KG1 (cell line): ENCODE measurements around the gene AP3B1.
"Not testable (repeated sequence)": the region's sequence is repeated elsewhere in the genome, so short reads cannot be mapped to it uniquely, and the experiment has no call there.

Source experiments
- DNase-seq: peaks from one replicate; lab custom pipeline; 2025; lab: John Stamatoyannopoulos, UW

The AP3B1 gene

DNA sequence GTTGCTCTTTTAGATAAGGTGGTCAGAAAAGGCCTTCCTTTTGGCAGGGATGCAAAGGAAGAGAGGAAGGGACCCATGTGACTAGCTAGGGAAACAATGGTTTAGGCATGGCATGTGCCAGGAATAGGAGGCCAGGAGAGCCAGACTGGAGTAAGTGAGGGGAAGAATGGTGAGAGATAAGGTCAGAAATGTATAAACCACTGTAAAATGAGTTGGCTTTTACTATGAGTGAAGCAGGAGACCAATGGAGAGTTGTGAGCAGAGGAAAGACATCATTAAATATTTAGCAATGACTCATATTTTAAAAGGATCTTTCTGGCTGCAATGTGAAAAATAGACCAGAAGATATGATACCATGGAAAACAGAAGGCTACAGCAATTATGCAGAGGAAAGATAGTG is 50.9 kb downstream of the AP3B1 start:
- DNase-seq, result no peak

DNA sequence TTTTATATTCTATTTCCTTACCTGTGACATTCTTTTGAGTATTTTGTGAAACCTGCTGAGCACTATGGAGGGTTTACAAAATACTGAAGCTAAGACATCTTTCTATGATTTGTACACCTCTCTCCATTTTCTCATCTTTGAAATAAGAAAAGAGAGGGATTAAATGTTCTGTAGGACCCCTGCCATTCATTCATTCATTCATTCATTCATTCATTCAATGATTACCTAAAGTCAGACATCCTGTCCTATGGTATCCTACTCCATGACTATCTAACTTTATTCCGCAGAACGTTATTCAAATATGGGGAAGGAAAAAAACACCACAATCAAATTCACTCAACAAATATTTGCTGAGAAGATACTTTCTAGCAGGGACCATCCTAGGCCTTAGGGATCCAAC is 51.4 kb downstream of the AP3B1 start:
- no peak for DNase-seq

DNA sequence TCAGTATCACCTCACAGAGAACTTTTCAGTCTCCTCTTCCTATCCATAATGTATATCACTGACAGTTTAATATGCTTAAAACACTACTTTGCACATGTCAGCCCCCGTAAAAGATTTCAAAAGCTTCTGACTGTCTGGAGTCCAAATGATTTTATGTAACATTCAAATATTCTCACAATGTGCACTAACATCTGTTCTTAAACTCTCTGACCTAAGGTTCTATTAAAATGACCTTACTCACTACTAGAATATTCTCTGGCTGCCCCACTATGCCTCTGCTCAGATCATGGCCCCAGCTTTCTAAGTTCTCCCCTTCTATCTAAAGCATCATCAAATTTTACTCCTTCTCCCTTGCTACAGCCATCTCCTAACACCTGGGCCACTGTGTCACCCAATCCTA is 52.5 kb downstream of the AP3B1 start:
- DNase-seq, result no peak

DNA sequence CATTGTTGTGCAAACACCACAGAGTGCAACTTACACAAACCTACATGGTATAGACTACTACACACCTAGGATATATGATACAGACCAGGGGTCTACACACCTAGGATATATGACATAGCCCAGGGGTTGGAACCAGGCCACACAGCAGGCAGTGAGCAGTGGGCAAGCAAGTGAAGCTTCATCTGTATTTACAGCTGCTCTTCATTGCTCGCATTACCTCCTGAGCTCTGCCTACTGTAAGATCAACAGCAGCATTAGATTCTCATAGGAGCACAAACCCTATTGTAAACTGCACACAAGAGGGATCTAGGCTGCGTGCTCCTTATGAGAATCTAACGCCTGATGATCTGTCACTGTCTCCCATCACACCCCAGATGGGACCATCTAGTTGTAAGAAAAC is 56.6 kb downstream of the AP3B1 start:
- no peak for DNase-seq

DNA sequence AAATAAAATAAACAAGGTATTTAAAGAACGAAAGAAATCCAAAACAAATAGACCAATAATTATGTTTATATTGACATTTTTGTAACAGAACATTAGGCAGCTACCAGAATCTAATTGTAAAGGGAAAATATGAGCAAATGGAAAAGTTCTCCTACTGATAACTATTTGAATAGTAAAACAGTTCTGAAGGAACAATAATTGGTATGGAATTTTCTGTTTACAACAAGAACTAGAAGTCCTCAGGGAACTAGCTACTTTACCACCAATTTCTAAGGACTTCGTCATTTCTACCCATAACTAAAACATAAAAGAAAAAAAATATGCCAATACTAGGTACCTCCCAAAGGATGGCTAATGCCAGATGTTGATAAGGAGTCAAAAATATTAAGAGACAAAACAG is 58.5 kb downstream of the AP3B1 start:
- DNase-seq, result no peak

DNA sequence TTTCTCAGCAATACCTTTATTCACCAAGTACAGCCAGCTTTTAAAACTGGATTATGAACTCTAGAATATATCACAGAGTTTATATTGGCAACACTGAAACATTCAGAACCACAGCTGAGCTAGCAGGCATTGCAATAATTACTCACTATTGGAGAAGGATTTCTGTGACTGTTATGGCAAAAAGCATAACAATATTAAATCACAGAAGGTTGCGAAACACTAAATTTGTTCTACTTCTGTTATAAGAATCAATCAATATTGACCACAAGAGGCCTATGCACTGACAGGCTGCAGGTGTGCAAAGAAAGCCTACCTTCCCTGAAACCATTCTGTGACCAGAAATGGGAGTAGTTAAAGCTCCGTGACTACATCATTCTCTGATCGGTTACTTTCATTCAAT is 59.2 kb downstream of the AP3B1 start:
- no peak for DNase-seq

DNA sequence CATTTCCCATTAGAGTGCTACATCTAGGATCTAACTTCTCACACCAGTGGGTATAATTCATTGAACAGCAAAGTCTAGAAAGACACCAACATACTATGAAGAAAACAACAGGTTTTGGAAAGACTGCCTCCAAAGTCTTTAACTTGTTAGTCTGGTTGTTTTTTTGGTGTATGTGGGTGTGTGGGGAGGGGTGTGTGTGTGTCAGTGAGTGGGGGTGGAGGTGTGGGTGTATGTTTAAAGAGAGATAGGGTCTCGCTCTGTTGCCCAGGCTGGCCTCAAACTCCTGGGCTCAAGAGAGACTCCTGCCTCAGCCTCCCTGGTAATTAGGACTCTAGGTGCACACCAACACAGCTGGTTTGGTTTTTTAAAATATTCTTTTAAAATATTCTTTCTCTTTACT is 59.7 kb downstream of the AP3B1 start:
- no peak for DNase-seq

DNA sequence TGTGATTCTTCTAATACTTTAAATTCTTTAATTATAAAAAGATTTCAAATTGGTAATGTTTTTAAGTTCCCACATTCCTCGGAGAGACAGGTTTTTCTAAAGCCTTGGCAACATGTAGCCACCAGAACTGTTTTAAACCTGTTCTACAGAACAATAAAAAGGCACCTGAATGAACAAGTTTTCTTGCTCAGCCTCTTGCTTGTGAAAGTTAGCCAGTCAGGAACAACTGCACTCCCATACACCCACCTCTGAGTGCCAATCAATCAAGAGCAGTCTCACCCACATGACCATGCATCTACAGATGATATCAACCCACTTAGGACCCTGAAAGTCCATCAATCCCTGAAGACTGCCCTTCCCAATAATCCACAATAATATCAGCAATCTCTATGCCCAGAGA is 62.3 kb downstream of the AP3B1 start:
- no peak for DNase-seq

DNA sequence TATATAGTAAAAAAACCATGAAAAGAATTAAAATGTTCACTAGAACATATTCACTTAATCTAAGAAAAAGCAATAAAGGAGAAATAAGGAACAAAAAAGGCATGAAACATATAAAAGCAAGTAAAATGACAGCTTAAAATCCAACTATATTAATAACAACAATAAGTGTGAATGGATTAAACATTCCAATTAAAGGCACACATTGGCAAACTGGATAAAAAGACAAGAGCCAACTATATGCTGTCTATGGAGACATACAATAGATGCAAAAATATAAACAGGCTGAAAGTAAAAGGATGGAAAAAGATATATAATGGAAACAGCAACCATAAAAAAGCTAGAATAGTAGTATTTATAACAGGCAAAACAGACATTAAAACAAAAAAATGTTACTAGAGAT is 70.1 kb downstream of the AP3B1 start:
- no peak for DNase-seq

DNA sequence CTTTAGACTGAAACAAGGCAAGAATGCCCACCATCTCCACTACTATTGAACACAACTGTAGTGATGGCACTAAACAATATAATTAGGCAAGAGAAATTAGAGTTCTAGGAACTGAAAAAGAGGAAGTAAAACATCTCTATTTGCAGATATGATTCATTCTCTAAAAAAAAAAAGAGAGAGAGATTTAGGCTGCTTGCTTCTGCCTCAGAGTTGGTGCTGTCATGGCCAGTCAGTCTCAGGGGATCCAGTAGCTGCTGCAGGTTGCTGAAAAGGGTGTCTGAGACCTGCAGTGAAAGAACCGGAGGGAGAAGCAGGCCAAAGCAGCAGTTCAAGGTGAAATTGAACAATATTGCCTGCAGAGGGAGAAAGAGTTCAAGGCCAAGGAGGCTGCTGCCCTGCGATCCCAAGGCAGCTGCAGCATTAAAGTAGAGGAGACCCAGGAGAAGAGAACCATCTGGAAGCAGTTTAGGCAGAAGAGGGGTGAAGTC is 72.5 kb downstream of the AP3B1 start:
- DNase-seq, result peak; percentile 44

DNA sequence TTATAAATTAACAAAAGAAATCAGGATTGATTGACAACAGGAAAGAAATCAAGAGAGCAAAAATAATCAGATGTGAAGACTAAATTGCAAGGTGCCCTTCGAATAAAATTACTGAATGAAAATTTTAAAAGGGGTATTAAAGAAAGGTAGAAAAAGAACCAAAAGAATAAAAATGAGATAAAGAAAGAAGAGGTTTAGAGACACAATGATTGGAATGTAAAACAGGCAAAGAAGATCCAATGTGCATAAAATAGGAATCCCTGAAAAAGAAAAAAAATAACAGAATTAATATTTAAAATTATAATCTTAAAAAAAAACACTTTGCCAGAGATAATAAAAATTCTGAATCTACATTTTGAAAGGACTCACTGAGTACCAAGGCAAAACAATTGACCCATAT is 73.0 kb downstream of the AP3B1 start:
- DNase-seq, result no peak

DNA sequence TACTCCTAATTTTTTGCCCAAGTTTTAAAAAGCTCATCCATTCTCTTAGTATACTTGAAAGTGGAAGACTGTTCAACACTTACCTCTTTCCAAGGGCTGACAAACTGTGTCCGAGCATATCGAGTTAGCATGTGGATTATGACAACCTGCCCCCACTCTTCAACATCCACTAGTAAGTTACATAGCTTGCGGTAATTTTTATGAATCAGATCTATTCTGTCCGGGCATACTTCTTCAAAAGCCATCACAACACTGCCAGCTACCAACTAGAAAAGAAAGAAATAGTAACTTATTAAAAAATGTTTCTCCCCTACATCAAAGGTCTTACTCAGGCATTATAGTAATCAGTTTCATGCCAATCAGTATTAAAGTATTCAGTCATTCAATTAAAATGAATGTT is 78.5 kb downstream of the AP3B1 start:
- DNase-seq, result no peak

DNA sequence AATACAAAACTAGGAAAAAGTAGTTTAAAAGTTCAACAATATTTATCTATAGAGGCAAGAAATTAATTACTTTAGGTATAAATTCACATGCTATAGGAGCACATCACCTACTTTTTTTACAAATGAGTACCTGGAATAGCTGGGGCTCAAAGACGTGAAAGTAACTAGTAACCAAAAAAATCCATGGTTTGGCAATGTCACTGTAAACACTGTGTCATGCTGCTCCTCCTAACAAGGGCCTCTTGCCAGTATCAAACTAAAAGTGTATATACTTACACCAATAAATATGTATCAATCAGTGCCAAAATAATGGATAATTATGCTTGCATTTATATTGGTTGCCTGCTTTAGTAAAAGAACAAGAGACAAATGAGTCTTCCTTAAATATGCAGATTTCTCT is 78.9 kb downstream of the AP3B1 start:
- DNase-seq, result no peak

DNA sequence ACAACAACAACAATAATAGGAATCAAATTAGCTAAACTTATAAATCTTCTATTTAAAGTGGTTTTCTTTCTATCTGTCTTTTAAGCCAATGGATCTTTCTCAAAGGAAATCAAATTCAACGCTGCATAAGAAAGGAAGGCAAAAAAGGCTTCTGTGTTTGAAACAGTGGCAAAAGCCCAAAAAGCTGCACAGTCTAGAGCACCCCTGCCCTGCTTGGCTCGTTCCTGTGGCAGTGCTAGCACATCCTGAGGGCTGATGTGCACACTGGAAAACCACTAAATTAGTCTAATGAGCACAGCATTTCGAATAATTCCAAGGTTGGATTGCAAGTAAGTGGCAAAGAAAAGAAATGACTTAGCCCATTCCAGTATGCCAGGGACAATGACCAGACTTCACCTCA is 80.7 kb downstream of the AP3B1 start:
- DNase-seq, result no peak

DNA sequence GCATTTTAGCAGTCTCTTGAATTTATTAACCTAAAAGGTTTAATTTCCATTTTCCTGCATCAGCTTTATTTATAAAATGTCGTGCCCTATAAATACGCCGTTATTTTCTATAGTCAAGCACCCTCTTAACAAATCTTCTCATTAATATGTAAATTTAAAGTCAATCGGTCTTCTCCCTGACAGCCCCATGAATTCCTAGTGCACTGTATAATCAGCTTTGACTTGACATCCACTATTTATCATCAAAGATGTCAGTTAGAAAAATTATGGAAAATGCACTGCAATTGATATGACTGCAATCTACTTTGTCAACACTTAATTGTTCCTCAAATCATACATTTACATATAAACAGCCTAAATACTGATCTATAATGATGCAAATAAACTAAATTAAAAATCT is 83.4 kb downstream of the AP3B1 start:
- no peak for DNase-seq

DNA sequence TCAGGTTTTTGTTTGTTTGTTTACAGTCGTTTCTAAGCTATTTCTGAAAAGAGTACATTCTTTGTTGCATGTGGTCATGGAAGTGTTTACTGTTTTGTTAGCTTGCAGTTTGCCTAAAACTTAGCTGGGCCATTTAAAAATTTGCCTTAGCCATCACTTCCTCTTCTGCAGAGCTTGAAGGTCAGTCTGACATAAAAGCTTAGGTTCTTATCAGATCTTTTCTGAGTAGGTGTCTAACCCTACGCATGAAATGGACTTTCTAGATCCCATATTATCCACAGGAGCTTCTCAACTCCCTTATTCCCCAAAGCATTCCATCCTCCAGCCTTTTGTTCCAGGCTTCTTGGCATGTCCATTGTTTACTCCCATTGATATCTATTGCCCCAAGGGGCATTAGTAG is 90.3 kb downstream of the AP3B1 start:
- no peak for DNase-seq

DNA sequence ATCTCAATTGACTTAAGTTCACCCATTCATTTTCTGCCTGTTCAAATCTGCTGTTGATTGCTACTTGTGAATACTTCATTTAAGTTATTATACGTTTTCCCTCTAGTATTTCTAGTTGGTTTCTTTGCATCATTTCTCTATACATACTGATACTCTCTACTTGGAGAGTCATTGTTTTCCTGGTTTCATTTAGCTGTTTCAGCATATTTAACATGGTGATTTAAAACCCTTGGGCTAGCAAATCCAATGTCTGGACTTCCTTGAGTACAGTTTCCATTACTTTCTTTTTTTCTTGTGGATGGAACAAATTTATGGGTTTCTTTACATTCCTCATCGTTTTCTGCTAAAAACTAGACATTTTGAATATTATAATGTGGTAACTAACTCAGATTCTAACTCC is 90.7 kb downstream of the AP3B1 start:
- DNase-seq, result no peak

DNA sequence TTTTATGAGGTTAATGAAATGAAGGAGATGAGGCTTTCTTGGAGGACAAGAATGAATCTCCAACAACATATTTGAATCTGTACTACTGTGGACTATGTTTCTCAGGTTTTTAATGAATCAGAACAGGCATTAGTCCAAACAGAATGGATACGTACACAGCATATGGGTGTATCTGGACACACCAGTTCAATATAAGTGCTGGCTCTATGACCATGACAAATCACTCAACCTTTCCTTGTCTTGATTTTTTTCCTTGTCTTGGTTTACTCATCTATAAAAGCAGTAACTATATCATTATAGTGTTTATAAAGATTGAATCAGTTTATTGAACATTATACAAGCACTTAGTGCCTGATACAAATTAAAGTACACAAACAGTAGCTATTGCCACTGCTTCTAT is 104.1 kb downstream of the AP3B1 start:
- no peak for DNase-seq

DNA sequence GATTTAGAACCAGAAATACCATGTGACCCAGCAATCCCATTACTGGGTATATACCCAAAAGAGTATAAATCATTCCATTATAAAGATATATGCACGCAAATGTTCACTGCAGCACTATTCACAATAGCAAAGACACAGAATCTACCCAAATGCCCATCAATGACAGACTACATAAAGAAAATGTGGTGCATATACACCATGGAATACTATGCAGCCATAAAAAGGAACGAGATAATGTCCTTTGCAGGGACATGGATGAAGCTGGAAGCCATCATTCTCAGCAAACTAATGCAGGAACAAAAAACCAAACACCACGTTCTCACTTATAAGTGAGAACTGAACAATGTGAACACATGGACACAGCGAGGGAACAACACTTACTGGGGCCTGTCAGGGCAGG is 105.8 kb downstream of the AP3B1 start:
- DNase-seq, result not testable (repeated sequence)

DNA sequence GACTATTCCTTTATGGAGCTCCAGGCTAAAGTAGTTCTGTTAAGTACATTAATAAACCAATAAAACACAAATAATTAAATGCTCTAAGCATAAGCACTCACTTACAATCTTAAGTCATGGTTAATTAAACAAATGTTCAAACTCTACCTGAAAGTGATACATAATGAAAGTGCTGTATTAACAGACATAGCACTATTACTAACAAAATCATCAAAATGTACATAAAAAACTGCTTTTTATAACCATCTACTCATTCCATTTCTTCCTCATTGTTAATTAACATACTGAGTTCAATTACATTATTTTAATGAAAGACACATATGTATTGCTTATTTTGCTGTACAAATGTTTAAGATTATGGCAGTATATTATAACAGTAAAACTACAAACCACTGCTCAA is 107.3 kb downstream of the AP3B1 start:
- no peak for DNase-seq

DNA sequence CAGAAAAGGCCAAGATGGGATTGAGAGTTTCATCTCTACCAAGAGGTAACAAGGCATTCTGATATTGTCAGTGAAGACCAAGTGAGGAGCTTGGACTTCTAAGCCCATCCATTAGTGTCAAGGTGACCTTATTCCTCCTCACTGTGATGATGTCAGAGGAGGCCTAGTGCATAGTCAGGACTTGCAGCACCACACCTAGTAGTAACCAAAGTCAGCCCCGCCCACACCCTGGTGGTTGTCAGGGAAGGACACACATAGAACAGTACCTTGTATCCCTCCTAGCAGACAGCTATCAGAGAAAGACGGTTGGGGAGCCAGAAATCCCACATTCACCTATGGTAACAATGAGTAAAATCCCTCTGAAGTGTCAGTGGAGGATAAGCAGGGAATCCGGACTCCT is 111.7 kb downstream of the AP3B1 start:
- DNase-seq, result no peak

DNA sequence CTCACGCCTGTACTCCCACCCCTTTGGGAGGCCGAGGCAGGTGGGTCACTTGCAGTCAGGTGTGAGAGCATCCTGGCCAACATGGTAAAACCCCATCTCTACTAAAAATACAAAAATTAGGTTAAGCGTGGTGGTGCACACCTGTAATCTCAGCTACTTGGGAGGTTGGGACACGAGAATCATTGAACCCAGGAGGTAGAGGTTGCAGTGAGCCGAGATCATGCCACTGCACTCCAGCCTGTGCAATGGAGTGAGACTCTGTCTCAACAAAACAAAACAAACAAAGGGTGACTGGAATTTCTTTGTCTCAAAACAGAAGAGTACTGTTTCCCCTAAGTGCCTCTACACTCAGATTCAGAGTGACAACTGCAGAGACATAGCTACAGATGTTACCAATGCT is 116.1 kb downstream of the AP3B1 start:
- DNase-seq, result no peak

DNA sequence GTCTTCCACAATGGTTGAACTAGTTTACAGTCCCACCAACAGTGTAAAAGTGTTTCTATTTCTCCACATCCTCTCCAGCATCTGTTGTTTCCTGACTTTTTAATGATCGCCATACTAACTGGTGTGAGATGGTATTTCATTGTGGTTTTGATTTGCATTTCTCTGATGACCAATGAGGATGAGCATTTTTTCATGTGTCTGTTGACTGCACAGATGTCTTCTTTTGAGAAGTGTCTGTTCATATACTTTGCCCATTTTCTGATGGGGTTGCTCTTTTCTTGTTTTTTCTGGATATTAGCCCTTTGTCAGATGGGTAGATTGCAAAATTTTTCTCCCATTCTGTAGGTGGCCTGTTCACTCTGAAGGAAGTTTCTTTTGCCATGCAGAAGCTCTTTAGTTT is 124.2 kb downstream of the AP3B1 start:
- DNase-seq, result not testable (repeated sequence)

DNA sequence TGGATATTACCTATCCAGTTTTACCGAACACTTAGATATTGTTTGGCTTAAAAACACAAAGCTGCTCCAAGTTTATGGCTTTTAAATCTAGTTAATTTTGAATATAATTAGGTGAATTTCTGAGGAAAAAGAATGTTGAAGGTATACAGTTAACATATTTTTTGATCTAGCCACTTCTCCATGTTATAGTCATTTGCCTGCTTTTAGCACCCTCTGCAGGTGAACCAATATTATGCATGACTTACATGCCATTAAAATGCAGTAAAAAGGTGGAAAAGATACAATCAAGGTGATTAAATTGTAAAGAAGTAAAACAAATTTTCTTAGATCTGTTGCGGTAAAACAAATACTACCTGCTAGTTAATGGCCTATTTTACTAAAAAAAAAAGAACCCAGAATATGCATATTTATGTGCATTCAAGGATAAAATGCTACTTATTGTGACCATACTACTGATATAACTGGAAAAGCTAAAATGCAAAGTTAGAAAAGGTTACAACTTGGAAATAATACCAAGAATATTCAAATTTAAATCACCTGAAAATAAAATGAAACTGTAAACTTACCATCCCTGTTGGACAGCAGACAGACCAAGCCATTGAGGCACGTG is 132.1 kb downstream of the AP3B1 start:
- no peak for DNase-seq

DNA sequence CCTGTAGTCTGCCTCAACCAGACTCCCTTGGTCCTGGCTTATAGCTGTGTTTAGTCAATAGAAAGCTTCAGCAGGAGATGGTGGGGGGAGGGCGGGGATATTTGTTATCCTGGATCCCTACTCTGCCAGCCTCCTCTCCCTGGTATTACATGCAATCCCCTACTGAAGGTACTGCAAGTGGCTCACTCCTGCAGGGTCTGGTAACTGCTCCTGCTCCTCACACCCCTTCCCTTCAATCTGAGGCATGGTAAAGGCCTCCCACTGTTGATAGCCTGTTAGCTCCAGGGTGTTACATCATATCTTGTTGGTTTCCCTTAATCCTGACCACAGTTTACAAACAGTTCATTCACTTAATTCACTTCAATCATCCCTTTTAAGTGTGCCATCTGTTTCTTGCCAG is 137.5 kb downstream of the AP3B1 start:
- no peak for DNase-seq
